GM19025 (cell line): ENCODE data around the gene SLC6A7.
"Not testable (repeated sequence)": the region's sequence is repeated elsewhere in the genome, so short reads cannot be mapped to it uniquely, and the experiment has no call there.

Source experiments
- ATAC-seq: cut with Tn5 transposase; IDR thresholded peaks from one replicate; pipeline ENCODE4 v1.9.1; 2021; ENCODE audit warnings: mild to moderate bottlenecking, low read depth, moderate library complexity; ENCODE audit not compliant: unreplicated experiment

Gene SLC6A7

DNA sequence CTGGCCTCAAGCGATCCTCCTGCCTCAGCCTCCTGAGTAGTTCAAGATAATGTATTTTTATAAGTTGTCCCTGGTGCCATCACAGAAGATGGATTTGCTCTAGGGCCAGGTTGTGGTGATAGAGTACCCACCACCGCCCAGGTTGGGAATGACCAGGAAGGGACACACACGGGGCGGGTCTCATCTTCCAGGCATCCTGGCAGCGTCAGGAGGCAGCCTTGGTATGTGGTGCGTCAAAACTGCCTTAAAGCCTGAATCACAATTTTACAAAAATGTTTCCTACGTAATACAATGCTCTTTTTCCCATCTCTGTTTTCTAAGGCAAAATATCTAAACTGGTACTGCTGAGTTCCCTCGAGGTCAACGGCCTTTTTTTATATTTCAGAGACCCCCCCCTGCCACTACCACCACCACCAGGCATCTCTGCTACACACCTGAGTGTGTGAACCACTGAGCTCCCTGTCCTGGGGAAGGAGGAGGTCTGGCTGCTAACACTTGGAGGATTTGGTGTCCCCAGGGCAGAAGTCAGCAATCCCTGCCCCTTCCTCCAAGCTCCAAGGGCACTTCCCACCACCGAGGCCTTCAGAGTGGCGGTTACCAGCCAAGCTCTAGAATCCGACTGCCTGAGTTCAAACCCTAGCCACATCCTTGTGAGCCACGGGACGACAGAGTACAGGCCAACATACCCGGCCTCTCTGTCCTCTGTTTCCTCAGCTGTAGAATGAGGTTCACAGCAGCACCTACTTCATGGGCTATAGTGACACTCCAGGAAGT lies 47.3 kb downstream of the SLC6A7 start:
- no peak for ATAC-seq

GRCh38 chr5:150238646-150239045 lies 48.8 kb downstream of the SLC6A7 start:
- no peak for ATAC-seq

DNA sequence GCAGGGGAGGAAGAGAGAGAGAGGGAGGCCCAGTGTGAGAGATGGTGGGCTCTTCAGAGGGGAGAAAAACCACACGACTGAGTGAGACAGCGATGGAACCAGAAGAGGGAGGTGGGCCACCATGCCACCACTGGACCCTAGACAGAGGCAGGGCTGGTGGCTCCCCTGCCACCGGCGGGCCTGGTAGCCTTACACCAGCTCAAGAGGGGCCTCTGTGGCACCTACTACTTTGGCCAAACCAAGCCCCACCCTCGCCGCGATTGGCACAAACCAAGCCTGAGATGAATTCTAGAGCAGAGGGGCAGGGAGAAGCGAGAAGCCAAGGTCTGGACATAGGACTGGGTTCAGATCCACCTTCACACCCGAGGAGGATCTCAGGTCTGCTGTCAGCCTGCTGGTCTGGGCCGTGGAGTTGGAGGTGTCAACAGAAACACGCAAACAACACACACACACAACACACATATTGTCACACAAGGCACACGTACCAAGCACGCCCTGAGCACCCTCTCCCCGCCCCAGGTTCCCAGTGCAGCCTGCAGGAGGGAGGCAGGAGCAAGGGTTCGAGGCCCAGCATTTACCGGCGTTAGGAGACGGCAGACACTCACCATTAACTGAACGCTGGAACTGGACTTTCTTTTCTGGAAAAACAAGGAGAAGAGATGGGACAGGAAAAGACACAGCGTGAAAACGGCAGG lies 49.4 kb downstream of the SLC6A7 start:
- no peak for ATAC-seq

DNA sequence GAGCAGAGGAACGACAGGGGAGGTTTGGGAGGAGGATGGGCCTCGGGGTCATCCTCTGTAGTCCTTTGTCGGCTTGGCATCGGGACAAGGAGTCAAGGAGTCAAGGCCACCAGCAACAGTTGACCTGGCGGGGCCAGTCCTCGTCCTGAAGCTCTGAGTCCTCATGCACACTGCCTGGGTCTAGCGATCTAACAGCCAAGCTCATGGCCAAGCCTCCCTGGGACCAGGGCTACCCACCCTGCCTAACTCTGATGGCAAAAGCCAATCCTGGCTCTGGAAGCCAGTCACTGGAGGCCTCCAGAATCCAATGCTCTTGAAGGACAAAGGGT lies 49.9 kb downstream of the SLC6A7 start:
- ATAC-seq, result no peak

- no peak for ATAC-seq
Observed at GRCh38 chr5:150241298-150242160, 51.7 kb downstream of the SLC6A7 start.

DNA sequence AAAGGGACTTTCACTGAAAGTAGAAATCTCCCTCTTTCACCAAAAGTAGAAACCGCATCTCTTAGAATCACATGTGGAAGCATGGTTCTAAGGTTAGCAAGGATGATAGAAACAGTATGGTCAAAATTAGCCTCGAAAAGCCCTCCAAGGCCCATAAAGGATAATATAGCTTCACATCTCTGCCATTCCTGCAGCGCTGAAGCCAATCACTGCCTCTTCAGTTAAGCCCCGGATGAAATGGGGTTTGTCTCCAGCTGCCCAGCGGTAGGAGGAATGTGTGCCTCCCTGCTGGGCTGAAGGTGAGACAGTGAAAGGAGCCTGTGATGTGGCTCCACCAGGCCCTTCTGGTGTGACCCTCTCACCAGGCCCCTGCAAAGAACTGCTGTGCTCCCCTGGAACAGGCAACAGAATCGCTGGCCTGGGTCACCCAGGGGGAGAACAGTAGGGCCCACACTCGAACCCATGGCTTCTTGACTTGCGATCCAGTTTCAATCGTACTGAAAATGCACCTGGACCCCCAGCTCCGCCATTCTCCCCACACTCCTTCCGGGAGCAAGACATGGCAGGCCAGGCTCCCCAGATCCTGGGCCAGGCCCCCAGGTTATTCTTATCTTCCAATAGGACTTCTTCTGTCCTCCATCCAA lies 52.5 kb downstream of the SLC6A7 start:
- ATAC-seq, result no peak

- ATAC-seq, result no peak
Observed at GRCh38 chr5:150243590-150243989, 53.7 kb downstream of the SLC6A7 start.

- no peak for ATAC-seq
Observed at GRCh38 chr5:150244209-150244608, 54.3 kb downstream of the SLC6A7 start.

GRCh38 chr5:150245111-150245789 lies 55.4 kb downstream of the SLC6A7 start:
- ATAC-seq, result no peak

GRCh38 chr5:150245808-150246207 lies 55.9 kb downstream of the SLC6A7 start:
- ATAC-seq, result no peak

DNA sequence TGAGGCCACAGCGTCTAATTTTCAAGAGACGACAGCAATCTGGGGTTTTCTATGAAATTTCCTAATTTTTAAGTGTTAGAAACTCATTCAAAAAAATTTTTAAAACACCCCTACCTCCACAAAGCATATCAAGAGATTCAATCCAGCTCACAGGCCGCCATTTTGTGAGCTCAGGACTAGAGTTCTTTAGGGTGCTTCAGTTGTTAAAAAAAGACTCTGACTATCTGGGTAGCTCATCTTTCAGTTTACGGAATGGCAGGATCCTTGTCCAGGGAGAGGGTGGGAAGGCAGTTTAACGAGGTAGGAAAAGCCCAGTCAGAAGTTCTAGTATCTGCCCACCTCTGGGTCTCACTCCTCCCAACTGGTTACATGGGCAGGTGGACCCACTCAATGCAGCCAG lies 56.6 kb downstream of the SLC6A7 start:
- ATAC-seq, result no peak

GRCh38 chr5:150246835-150247234 lies 57.0 kb downstream of the SLC6A7 start:
- ATAC-seq, result no peak

- ATAC-seq, result no peak
Observed at GRCh38 chr5:150247726-150248125, 57.9 kb downstream of the SLC6A7 start.

GRCh38 chr5:150248493-150248892 lies 58.6 kb downstream of the SLC6A7 start:
- not testable (repeated sequence) for ATAC-seq

- ATAC-seq, result no peak
Observed at GRCh38 chr5:150248946-150249345, 59.1 kb downstream of the SLC6A7 start.

GRCh38 chr5:150249744-150250143 lies 59.9 kb downstream of the SLC6A7 start:
- ATAC-seq, result no peak

DNA sequence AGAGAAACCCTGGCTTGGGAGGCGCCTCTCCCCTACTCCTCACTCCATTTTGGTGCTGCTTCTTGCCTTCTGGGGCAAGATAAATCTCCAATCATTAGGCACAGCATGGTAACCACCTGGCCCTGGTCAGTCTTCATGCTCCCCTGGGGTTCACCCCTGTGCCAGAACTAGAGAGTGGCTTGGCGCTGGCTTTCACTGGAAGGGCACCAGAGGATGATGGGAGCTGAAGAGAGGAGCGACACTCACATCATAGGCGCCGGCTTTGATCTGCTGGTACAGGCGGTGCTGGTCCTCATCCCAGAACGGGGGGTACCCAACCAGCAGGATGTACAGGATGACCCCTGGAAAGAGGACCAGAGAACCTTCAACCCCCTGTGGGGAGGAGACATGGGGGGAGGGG lies 61.6 kb downstream of the SLC6A7 start:
- no peak for ATAC-seq

- ATAC-seq, result no peak
Observed at GRCh38 chr5:150252489-150252888, 62.6 kb downstream of the SLC6A7 start.

DNA sequence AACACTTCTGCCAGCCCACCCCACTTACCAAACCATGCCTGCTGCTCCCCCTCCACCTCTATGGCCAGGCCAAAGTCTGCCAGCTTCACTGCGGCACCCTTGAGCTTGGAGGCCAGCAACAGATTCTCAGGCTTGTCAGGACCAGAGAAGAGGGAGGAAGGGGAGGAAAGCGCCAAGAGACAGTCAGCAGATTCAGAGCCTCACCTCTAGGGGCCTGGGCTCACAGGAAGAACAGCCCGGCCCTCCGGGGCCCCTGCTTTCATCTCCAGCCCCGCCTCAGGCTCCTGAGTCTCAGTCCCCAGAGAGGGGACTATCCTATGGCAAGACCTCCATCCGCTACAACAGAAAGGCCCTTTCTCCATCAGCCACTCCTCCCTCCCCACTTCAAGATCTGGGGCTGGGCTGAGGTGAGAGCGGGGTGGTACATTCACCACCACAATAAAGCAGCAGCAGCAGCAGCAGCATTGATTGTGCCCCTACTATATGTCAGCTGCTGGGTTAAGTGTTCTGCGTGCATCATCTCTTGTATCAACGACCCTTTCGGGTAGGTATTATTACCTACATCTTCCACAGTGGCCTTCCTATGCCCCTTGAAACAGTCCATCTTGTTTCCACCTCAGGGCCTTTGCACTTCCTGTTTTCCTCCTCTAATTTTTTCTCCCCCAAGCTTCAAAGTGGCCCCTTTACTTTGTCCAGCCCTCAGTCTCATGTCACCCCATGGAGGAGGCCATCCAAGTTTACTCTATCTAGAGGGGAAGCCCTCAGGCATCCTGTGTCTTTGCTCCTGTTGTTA lies 63.8 kb downstream of the SLC6A7 start:
- ATAC-seq, result no peak
